ENCODE measurements around the gene ITGA5.
A peak's percentile ranks its signal among the peaks of the same experiment; 100 is the strongest.

ITGA5 gene

GRCh38 chr12:54390668-54391551 is 28.2 kb downstream of the ITGA5 start:
- H3K4me1 ChIP-seq (ENCODE audit: low read length): peaks cover 36% of the 10 kb centered on the region
- H3K36me3 ChIP-seq (replicated peaks; ENCODE audit: low read depth, low read length): no peaks in the 10 kb centered on the region
- H3K27ac ChIP-seq (ENCODE audit: low read length): no peak overlapping the region
- H3K4me2 ChIP-seq (ENCODE audit: low read length): peak overlapping the region; percentile 65
- peak overlapping the region; percentile 13 for H2AFZ ChIP-seq (ENCODE audit: low read depth, low read length)
- 0 out of 2 replicates have a peak, but pooled peaks cover 2% of the 10 kb centered on the region for H3K27me3 ChIP-seq (ENCODE audit: low read depth, low read length)
- H3K9ac ChIP-seq (ENCODE audit: low read length): peak overlapping the region; percentile 57
- H3K9me3 ChIP-seq (ENCODE audit: insufficient read depth, low read length): no peaks in the 10 kb centered on the region
- peak overlapping the region; percentile 79 for H3K4me3 ChIP-seq (ENCODE audit: low read length)
- TF ChIP-seq EZH2phosphoT487 (IDR thresholded peaks at IDR 0.05; ENCODE audit: low read depth): no peak
- TF ChIP-seq, protein P1, sequence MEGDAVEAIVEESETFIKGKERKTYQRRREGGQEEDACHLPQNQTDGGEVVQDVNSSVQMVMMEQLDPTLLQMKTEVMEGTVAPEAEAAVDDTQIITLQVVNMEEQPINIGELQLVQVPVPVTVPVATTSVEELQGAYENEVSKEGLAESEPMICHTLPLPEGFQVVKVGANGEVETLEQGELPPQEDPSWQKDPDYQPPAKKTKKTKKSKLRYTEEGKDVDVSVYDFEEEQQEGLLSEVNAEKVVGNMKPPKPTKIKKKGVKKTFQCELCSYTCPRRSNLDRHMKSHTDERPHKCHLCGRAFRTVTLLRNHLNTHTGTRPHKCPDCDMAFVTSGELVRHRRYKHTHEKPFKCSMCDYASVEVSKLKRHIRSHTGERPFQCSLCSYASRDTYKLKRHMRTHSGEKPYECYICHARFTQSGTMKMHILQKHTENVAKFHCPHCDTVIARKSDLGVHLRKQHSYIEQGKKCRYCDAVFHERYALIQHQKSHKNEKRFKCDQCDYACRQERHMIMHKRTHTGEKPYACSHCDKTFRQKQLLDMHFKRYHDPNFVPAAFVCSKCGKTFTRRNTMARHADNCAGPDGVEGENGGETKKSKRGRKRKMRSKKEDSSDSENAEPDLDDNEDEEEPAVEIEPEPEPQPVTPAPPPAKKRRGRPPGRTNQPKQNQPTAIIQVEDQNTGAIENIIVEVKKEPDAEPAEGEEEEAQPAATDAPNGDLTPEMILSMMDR (IDR thresholded peaks at IDR 0.05; ENCODE audit: low read depth, low read length): peak; percentile 43
- no peaks in the 10 kb centered on the region for H4K20me1 ChIP-seq (ENCODE audit: insufficient read depth, low read length)
- no peaks in the 10 kb centered on the region for H3K79me2 ChIP-seq (ENCODE audit: low read length)

DNA sequence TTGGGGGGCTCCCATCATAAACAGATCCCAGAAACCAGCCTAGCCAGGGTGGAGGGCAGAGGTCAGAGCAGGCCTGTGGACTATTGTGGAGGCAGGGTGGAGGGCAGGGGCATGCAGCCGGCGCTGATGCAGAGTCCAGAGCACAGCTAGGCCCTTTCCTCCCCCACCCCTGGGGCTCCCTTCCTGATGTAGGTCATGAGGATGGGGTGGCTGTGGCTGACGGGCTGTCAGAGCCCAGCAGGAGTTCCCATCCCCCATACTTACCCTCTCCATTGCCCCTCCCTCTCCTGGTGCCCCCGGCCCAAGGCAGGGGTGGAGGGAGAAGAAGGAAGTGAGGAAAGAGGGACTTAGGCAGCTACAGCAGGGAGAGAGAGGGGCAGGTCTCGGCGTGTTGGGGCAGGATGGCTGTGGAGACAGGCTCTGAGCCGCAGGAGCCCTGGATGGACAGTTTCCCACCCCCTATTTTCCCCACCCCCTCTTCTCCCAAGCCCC is 28.8 kb downstream of the ITGA5 start:
- H3K4me3 ChIP-seq (ENCODE audit: low read length): peak overlapping the region; percentile 79
- H3K9me3 ChIP-seq (ENCODE audit: insufficient read depth, low read length): no peaks in the 10 kb centered on the region
- H3K27me3 ChIP-seq (ENCODE audit: low read depth, low read length): 0 out of 2 replicates have a peak, but pooled peaks cover 2% of the 10 kb centered on the region
- no peaks in the 10 kb centered on the region for H3K79me2 ChIP-seq (ENCODE audit: low read length)
- H3K9ac ChIP-seq (ENCODE audit: low read length): peak overlapping the region; percentile 57; the same call in 1 of the 2 replicates
- H3K27ac ChIP-seq (ENCODE audit: low read length): no peak overlapping the region
- no peak for TF ChIP-seq EZH2phosphoT487 (IDR thresholded peaks at IDR 0.05; ENCODE audit: low read depth)
- H3K36me3 ChIP-seq (replicated peaks; ENCODE audit: low read depth, low read length): no peaks in the 10 kb centered on the region
- H2AFZ ChIP-seq (ENCODE audit: low read depth, low read length): no peak overlapping the region
- H3K4me1 ChIP-seq (ENCODE audit: low read length): peaks cover 43% of the 10 kb centered on the region
- H3K4me2 ChIP-seq (ENCODE audit: low read length): peak overlapping the region; percentile 65
- H4K20me1 ChIP-seq (ENCODE audit: insufficient read depth, low read length): no peaks in the 10 kb centered on the region

GRCh38 chr12:54389607-54390175 is 29.4 kb downstream of the ITGA5 start:
- no peak overlapping the region for H2AFZ ChIP-seq (ENCODE audit: low read depth, low read length)
- TF ChIP-seq, protein P1 (IDR thresholded peaks at IDR 0.05; ENCODE audit: low read depth, low read length): no peak
- TF ChIP-seq EZH2phosphoT487 (IDR thresholded peaks at IDR 0.05; ENCODE audit: low read depth): no peak
- no peak overlapping the region for H3K27ac ChIP-seq (ENCODE audit: low read length)
- H3K79me2 ChIP-seq (ENCODE audit: low read length): no peaks in the 10 kb centered on the region
- no peak overlapping the region for H3K9ac ChIP-seq (ENCODE audit: low read length)
- no peaks in the 10 kb centered on the region for H4K20me1 ChIP-seq (ENCODE audit: insufficient read depth, low read length)
- H3K27me3 ChIP-seq (ENCODE audit: low read depth, low read length): 0 out of 2 replicates have a peak, but pooled peaks cover 2% of the 10 kb centered on the region
- no peaks in the 10 kb centered on the region for H3K36me3 ChIP-seq (replicated peaks; ENCODE audit: low read depth, low read length)
- H3K4me1 ChIP-seq (ENCODE audit: low read length): peaks cover 48% of the 10 kb centered on the region
- no peaks in the 10 kb centered on the region for H3K9me3 ChIP-seq (ENCODE audit: insufficient read depth, low read length)
- no peak overlapping the region for H3K4me3 ChIP-seq (ENCODE audit: low read length)
- peak overlapping the region; percentile 65 for H3K4me2 ChIP-seq (ENCODE audit: low read length)

DNA sequence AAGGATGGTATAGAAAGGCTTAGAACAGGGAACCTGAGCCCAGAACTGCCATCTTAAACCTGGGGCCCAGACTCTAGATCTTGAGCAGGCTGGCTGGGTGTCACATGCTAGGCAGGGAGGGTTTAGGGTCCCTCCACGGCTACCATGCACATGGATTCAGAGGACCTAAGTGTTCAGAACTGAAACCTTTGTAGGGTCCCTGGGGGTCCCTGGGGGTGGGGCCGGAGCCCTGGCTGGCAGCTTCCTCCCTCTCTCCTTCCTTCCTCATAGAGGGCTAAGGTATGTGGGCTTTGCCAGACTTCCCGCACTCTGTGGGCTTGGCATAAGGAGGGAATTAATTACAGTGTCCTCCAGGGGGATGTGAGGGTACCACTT is 29.9 kb downstream of the ITGA5 start:
- H3K4me1 ChIP-seq (ENCODE audit: low read length): peaks cover 51% of the 10 kb centered on the region
- no peak overlapping the region for H3K4me2 ChIP-seq (ENCODE audit: low read length)
- H2AFZ ChIP-seq (ENCODE audit: low read depth, low read length): no peak overlapping the region
- H3K36me3 ChIP-seq (replicated peaks; ENCODE audit: low read depth, low read length): no peaks in the 10 kb centered on the region
- H3K79me2 ChIP-seq (ENCODE audit: low read length): no peaks in the 10 kb centered on the region
- H3K4me3 ChIP-seq (ENCODE audit: low read length): no peak overlapping the region
- TF ChIP-seq, protein P1 (IDR thresholded peaks at IDR 0.05; ENCODE audit: low read depth, low read length): no peak
- no peak for TF ChIP-seq EZH2phosphoT487 (IDR thresholded peaks at IDR 0.05; ENCODE audit: low read depth)
- no peaks in the 10 kb centered on the region for H3K9me3 ChIP-seq (ENCODE audit: insufficient read depth, low read length)
- H3K27me3 ChIP-seq (ENCODE audit: low read depth, low read length): 0 out of 2 replicates have a peak, but pooled peaks cover 2% of the 10 kb centered on the region
- no peak overlapping the region for H3K27ac ChIP-seq (ENCODE audit: low read length)
- no peak overlapping the region for H3K9ac ChIP-seq (ENCODE audit: low read length)
- no peaks in the 10 kb centered on the region for H4K20me1 ChIP-seq (ENCODE audit: insufficient read depth, low read length)
